Daoy (cell line): ENCODE results near the gene R3HDM2. TPM values are rescaled to one million over a fixed set of nuclear protein-coding genes. Genes with fewer than 3 reads are reported as not detected.

Experiments
- total RNA-seq: library from RNA; depleted of rRNA; stranded (reverse); fragments of >200 nt; shearing (Covaris generic); gene quantifications from 2 replicates; pipeline ENCODE4 v1.2.3, GENCODE V29; 2014; rRNA removed

Gene R3HDM2
- total RNA-seq, 1 experiment from 2014 or later, result 11.3 TPM

Other genes with a start within 250 kb of the R3HDM2 start
- 0.33 and 1.7 TPM in 2 replicates for gene NXPH4, start 214.2 kb downstream of the R3HDM2 start, total RNA-seq
- gene SHMT2, start 201.3 kb downstream of the R3HDM2 start, total RNA-seq, result 196 and 236 TPM in 2 replicates
- gene STAC3, start 179.9 kb downstream of the R3HDM2 start, total RNA-seq, result 0.69 TPM in 1 of 2 replicates, not detected in the other
- not detected in 2 replicates for gene INHBC, start 3.7 kb upstream of the R3HDM2 start, total RNA-seq
- 0.80 and 1.6 TPM in 2 replicates for gene INHBE, start 24.3 kb upstream of the R3HDM2 start, total RNA-seq
- 0.57 and 2.1 TPM in 2 replicates for gene GLI1, start 28.7 kb upstream of the R3HDM2 start, total RNA-seq
- 0.51 TPM in 1 of 2 replicates, not detected in the other for gene ARHGAP9, start 48.8 kb upstream of the R3HDM2 start, total RNA-seq
- 120 and 177 TPM in 2 replicates for gene MARS1, start 57.0 kb upstream of the R3HDM2 start, total RNA-seq
- gene DDIT3, start 89.5 kb upstream of the R3HDM2 start, total RNA-seq, result 9.4 and 11.3 TPM in 2 replicates
- 0.57 and 0.91 TPM in 2 replicates for gene MBD6, start 91.8 kb upstream of the R3HDM2 start, total RNA-seq
- gene DCTN2, start 116.1 kb upstream of the R3HDM2 start, total RNA-seq, result 108 and 118 TPM in 2 replicates
- gene KIF5A, start 119.0 kb upstream of the R3HDM2 start, total RNA-seq, result 0.69 and 1.0 TPM in 2 replicates
- 35.2 and 44.9 TPM in 2 replicates for gene PIP4K2C, start 160.1 kb upstream of the R3HDM2 start, total RNA-seq
- gene DTX3, start 173.8 kb upstream of the R3HDM2 start, total RNA-seq, result 12.3 and 12.7 TPM in 2 replicates
- 0.95 and 5.6 TPM in 2 replicates for gene ARHGEF25, start 180.4 kb upstream of the R3HDM2 start, total RNA-seq
- gene B4GALNT1, start 202.2 kb upstream of the R3HDM2 start, total RNA-seq, result 36.5 and 60.9 TPM in 2 replicates